Uterus (tissue), 2 donors: ENCODE results near the gene TCTN1.
"Not testable (repeated sequence)": the region's sequence is repeated elsewhere in the genome, so short reads cannot be mapped to it uniquely, and the experiment has no call there.

Experiments used
- POLR2A ChIP-seq, 2 donors: fragments of 450-650 bp; IDR thresholded peaks; one replicate each; pipeline ENCODE4 v1.6.1; 2016; ENCODE audit warnings: antibody characterized with exemption in 2 of 2, mild to moderate bottlenecking in 1 of 2, moderate library complexity in 1 of 2
- TF ChIP-seq, protein P1 (sequence below), 4 experiments: fragments of 200-600 bp in 2 of 4; fragments of 450-650 bp in 2 of 4; sonication (generic) in 2 of 4; IDR thresholded peaks; one replicate each; pipeline ENCODE4 v1.5.1; 2016 to 2019; ENCODE audit warnings: antibody characterized with exemption in 4 of 4, mild to moderate bottlenecking in 2 of 4, moderate library complexity in 1 of 4

DNA sequence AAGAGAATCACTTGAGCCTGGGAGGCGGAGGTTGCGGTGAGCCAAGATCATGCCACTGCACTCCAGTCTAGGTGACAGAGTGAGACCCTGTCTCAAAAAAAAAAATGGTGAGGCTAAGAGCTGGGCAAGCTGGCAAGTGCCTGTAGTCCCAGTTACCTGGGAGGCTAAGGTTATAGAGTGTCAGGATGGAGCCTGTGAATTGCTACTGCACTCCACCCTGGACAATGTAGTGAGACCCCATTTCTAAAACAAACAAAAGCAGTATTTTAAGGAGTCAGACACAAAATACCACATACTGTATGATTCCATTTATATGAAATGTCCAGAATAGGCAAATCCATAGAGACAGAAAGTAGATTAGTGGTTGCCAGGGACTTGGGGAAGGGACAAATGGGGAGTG is 26.8 kb upstream of the TCTN1 start:
- TF ChIP-seq POLR2A (IDR thresholded peaks at IDR 0.05) = not testable (repeated sequence)
- TF ChIP-seq, protein P1, sequence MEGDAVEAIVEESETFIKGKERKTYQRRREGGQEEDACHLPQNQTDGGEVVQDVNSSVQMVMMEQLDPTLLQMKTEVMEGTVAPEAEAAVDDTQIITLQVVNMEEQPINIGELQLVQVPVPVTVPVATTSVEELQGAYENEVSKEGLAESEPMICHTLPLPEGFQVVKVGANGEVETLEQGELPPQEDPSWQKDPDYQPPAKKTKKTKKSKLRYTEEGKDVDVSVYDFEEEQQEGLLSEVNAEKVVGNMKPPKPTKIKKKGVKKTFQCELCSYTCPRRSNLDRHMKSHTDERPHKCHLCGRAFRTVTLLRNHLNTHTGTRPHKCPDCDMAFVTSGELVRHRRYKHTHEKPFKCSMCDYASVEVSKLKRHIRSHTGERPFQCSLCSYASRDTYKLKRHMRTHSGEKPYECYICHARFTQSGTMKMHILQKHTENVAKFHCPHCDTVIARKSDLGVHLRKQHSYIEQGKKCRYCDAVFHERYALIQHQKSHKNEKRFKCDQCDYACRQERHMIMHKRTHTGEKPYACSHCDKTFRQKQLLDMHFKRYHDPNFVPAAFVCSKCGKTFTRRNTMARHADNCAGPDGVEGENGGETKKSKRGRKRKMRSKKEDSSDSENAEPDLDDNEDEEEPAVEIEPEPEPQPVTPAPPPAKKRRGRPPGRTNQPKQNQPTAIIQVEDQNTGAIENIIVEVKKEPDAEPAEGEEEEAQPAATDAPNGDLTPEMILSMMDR (IDR thresholded peaks at IDR 0.05) = not testable (repeated sequence)
